Femur (tissue), 1 donor: Measurements from ENCODE around the gene LIPG.
"Not testable (repeated sequence)": the region's sequence is repeated elsewhere in the genome, so short reads cannot be mapped to it uniquely, and the experiment has no call there.

Experiments used
- DNase-seq: peaks from one replicate; pipeline ENCODE4 v3.0.0-alpha.2; 2017

Gene LIPG

DNA sequence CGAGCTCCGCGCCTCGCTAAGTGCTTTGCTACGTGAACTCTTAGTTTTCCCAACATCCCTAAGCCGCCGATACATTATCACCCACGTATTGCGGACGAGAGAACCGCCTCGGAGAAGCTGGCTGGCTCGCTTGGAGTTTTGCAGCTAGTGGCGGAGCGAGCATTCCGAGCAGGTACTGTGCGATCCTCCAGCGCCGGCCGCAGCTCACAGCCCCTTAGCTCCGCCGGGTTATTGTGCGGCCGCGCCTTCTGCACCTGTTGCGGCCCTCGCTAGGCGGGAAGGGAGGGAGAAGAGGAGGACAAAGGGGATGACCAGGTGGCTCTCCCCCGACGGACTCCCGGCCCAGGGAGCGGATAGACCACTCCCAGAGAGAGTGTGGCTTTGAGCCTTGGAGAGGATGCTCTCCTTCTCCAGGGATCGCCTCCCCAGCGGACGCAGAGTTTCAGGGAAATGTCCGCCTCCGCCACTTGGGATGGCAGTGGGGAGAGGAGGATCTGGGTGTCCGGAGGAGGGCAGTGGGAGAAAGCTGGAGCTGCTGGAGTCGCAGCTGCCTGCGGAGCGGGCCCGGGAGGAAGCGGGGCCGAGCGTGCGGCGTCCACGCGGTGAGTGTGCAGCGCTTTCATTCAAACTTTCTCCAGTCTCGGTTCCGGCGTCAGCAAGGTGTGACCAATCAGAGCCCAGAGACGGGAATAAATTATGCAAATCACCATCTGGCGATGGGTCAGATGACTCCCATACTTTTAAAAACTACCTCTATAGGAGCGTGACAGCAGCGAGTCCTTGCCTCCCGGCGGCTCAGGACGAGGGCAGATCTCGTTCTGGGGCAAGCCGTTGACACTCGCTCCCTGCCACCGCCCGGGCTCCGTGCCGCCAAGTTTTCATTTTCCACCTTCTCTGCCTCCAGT, at the start of gene LIPG:
Gene LIPG (plus strand): TSS at position 769 of the 905 bp plus-strand sequence. CDS start 252 bp downstream, outside the sequence.
- DNase-seq: peak; percentile 58

DNA sequence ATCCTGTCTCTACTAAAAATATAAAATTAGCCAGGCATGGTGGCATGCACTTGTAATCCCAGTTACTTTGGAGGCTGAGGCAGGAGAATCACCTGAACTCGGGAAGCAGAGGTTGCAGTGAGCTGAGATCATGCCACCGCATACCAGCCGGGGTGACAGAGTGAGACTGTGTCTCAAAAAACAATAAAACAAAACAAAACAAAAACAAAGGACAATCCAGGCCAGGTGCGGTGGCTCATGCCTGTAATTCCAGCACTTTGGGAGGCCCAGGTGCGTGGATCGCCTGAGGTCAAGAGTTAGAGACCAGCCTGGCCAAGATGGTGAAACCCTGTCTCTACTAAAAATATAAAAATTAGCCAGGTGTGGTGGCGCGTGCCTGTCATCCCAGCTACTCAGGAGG, 49.0 kb upstream of the LIPG start:
- not testable (repeated sequence) for DNase-seq

DNA sequence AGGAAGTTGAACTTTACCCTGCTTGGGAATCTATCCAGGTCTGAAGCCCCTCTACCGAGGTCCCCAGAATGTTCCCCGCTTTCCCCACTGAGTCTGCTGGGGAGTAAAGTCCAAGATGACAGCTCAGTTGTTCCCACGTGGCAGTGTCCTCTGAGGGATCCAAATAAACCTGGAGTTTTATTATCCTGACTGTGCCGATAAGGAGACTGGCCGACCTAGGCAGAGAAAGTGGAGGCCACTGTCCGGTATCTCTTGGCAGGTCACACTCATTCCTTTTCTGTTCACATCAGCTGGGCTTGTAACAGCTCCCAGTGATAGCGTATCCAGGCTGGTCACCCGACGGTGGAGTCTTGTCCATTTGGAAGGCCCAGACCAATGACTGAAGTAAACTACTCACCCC, 47.3 kb upstream of the LIPG start:
- no peak for DNase-seq

DNA sequence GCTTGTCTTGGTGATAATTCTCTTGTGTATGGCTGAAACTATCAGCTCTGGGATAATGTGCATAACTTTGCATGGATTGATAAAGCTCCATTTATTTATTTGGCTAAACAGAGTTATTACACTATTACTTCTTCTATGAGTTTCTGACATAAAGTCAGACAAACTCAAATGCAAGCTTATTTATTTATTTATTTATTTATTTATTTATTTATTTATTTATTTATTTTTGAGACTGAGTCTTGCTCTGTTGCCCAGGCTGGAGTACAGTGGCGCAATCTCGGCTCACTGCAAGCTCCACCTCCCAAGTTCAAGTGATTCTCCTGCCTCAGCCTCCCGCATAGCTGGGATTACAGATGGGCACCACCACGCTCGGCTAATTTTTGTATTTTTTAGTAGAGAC, 46.9 kb upstream of the LIPG start:
- DNase-seq: not testable (repeated sequence)

DNA sequence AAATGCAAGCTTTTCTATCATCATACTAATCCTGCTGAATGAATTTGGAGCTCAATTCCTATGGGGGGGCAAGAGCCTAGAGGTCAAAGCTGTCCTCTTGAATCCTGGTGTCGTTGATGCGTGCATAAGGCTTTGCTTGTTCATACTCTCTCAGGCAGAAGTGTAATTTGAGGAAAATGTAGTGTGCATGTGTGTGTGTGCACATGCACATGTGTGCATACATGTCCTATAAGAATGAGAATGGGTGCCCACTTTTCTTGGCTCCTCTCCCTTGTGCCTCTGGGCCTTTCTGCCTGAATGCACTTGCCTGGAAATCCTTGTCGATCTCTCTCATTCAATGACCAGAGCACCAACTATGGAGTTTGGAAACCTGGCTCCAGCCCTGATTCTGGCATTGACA, 46.3 kb upstream of the LIPG start:
- DNase-seq: no peak

DNA sequence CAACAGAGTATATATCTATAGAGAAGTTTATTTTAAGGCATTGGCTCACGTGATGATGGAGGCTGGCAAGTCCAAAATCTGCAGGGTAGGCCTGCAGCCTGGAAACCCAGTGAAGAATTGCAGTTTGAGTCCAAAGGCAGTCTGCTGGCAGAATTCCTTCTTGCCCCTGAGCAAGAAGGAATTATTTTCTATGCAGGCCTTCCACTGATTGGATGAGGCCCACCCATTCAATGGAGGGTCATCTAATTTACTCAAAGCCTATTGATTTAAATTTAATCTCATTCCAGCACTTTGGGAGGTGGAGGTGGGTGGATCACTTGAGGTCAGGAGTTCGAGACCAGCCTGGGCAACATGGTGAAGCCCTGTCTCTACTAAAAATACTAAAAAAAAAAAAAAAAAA, 44.4 kb upstream of the LIPG start:
- no peak for DNase-seq

DNA sequence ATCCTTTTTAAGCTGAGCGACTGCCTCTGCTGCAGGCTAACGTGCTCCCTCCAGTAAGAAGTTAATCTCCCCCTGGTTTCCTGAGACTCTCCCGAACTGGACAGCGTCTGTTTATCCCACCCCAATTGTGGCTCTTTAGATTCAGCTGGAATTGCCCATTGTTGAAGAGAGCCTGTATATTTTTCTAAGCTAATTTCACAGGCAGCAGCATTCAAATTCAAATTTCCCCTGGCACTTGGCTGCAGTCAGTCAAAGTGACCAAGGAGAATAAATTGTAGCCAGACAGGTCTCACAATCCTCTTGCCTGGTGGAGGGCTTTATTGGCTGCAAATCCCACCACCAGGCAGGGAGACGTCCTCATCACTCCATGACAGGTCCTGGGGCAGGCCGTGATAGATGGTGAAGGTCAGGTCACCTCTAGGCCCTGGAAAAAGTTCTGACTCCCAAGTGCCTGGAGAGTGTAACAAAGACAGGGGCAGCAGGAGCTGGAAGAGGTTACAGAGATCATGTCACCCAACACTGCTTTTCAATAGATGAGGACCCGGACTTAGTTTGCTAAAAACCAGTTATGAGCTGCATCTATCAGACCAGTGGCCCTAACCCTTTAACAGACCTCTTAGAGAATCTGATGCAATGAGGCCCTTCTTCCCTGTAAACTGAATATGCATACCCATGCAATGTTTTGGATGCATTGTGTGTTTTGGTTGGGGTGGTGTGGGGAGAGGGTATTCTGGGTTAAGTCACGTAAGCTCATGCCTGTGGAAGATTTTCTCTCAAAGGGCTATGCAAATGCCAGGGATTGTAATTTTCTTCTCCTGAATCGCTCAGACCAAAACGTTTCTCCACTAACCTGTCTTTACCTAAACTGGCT, 42.5 kb upstream of the LIPG start:
- DNase-seq: no peak

DNA sequence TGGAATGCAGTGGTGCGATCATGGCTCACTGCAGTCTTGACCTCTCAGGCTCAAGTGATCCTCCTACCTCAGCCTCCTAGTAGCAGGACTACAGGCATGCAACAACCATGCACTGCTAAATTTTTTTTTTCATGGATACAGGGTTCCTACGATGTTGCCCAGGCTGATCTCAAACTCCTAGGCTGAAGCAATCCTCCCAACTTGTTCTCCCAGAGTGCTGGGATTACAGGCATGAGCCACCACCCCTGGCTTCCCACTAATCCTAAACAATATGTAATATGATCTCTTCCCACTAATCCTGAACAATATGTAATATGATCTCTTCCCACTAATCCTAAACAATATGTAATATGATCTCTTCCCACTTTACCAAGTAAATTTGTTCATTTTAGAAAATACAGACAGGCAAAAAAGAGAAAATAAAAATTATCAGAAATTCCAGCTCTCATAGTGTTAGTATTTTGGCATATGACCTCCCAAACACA, 41.2 kb upstream of the LIPG start:
- no peak for DNase-seq

DNA sequence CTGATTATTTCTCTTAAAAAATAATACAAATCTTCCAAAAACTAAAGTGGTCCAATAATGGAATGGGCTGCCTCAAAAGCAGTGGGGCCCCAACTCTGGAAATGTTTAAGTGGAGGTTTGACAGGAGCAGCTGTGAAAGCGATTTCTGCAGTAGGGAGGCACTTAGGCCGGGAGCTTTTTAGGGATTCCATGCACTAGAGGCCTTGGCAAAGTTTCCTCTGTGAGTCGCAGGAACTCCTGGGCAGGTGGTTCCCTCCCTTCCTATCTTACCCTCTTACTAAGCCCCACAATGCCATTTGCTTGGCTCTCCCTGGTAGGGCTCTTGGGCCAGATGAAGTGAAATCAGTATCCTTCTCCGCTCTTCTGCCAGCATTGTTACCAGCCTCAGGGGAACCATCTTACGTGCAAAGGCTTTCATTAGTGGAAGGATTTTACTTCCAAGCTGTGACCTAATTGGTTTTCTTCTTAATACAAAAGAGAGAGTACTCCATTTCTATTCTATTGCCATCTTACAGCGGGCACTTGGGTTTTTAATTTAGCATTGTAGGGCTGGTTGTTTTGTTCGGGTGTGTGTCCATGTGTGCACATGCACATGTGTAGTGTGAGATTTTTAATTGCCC, 40.5 kb upstream of the LIPG start:
- no peak for DNase-seq

DNA sequence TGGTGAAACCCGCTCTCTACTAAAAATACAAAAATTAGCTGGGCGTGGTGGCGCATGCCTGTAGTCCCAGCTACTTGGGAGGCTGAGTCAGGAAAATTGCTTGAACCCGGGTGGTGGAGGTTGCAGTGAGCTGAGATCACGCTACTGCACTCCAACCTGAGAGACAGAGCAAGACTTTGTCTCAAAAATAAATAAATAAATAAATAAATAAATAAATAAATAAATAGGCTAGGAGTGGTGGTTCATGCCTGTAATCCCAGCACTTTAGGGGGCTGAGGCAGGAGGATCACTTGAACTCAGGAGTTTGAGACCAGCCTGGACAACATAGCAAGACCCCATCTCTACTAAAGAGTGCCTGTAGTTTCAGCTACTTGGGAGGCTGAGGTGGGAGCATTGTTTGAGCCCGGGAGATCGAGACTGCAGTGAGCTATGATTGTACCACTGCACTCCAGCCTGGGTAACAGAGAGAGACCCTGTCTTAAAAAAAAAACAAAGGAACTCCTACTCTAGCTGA, 38.2 kb upstream of the LIPG start:
- DNase-seq: not testable (repeated sequence)

DNA sequence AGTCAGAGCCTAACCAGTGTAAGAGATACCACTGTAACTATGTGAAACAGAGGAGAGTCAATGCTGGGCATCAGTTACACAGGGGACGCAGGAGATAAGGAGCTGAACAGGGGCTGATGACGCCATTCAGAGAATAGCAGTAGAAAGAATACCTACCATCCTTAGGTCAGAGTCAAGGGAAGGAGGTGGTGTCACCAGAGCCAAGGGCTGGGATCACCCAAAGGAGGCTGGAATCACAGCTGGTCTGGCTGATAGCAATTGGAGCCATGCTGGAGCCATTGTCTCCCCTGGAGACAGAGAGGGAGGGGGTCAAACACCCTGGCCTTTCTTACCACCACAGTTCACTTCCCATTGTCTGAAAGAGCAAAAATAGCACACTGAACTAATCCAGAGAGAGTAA, 37.5 kb upstream of the LIPG start:
- DNase-seq: no peak

DNA sequence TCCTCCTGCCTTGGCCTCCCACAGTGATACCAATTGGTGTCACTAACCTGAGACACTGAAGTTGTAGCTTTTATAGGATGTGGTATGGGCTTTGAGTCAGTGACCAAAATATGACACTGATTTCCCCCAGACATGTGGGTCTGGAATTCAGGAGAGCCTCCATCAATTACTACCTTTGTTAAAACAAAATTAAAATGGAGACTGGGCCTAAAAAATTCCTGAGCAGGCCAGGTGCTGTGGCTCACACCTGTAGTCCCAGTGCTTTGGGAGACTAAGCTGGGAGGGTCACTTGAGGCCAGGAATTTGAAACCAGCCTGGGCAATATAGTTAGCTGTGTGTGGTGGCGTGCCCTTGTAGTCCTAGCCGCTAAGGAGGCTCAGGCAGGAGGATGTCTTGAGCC, 36.9 kb upstream of the LIPG start:
- no peak for DNase-seq

DNA sequence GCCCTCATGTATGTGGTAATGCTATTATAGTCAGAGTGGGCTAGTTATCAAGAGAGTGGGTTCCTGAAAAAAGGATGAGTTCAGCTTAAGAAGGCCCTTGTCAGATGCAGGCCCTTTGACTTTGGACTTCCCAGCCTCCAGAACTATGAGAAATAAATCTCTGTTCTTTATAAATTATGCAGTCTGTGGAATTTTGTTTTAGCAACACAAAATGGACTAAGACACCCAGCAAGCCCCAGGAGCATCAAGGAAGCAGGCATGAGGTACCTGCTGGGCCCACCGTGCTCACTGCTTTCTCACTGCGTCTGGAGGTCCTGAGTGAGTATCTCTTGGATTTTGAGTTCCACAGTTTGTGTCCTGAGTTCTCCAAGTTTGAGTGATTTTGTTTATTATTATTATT, 35.9 kb upstream of the LIPG start:
- DNase-seq: no peak

DNA sequence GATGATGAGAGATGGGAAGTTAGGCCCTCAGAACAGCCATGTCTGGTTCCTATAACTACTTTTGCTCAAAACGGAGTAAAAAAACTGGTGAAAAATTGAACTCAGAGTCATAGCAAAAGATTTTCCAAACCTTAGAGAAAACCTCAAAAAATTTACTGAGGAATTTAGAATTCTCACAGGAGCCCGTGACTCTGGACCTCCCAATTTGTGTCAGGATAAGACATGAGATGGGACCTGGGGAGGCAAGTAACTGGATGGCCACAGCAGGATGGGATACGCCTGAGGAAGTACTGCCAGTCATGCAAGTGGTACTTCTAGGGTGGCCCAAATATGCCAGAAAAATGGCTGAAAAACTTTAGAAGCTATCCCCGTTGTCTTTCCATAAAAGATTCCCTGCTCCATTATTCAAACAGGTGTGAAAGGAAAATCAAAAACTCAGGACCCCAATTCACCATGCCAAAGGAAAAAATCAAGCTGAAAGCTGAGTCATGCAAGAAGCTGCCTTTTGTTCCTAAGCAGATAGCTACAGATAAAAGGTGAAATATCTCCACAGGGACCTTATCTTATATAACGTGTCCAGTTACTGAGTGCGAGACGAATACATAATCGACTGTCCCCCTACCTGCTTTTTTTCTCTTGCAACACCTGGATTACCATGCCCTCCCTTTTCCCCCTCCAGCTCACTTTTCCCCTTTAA, 34.1 kb upstream of the LIPG start:
- no peak for DNase-seq

DNA sequence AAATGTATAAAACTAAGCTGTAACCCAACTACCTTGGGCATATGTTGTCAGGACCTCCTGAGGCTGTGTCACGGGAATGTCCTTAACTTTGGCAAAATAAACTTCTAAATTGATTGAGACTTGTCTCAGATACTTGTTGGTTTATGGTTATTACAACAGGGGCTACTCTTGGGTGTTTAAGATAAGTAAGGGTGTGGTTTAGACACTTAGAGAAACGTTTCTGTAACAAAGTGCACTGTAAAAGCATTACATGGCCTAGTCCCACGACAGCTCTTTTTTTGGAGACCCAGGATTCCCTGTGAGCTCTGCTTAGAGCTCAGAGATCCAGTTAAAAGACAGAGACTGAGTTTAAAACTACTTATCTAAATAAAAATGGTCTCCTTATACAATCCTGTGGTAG, 32.3 kb upstream of the LIPG start:
- no peak for DNase-seq

DNA sequence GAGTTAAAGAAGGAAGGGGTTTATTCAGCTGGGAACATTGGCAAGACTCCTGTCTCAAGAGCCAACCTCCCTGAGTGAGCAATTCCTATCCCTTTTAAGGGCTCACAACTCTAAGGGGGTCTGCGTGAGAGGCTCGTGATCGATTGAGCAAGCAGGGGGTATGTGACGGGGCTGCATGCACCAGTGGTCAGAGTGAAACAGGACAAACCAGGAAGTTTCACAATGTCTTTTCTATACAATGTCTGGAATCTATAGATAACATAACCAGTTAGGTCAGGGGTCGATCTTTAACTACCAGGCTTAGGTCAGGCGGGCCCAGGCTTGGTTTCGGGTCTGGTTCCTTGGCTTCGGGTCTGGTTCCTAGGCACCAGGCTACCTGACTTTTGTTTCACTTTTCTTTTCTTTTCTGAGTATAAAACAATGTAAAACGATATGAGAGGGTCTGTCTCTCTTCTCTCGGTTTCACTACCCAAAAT, 30.1 kb upstream of the LIPG start:
- no peak for DNase-seq

DNA sequence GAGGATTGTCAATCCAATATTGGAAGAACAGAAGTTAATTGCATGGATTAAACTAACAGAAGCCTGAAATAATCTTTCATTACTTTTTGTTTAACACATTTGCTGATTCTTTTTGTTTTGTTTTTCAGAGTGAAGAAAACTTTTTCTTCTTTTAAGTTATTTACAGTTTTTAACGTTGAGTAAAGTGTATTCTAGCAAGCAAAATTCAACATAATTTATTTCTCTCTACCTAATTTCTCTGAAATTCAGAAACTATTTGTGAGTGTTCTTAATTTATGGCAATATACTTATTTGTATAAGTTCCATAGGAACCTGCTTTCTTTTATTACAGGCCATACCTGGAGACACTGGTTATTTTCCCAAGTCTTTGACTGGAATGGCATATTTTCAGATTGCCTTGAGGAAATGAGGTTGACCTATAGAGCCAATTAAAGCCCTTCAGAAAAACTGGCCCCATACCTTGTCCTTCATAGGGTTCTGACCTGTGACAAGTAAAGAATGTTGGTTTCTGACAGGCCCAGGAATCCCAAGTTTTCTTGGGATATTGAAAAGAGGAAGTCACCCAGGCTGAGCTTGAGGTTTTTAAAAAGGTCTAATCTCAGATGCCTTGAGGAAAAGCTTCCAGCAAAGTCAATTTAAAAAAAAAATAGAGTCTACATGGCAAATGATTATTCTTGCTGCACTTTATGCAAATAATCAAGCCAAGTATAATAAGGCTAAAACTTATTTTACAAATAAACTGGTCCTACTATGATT, 26.8 kb upstream of the LIPG start:
- no peak for DNase-seq

DNA sequence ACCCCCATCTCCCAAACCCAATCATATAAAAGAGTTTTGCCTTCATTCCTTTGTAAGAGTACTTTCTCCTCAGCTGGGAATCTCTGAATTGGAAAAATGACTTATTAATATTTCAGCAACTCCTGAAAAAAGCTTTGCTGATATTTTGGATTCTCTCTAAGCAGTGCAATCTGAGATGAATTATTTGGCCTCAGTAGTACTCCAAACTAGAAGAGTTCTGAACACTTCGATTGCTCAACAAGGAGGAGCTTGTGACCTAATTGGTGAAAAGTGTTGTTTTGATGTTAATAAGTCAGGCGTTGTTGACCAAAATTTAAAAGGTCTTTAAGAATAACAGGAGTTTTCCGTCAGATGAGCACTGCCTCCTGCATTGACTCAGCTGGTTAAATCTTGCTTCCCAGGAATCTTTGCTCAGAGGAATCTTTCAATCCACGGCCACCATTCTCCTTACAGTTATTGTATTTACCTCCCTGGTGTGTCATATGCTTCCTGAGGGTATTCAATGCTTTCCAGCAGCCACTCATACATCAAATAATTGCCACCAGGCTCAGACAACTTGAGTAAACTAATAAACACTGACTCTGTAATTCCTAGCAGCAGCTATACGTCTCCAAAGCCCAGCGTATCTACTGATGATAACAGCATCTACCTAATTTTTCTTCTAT, 24.5 kb upstream of the LIPG start:
- DNase-seq: no peak

DNA sequence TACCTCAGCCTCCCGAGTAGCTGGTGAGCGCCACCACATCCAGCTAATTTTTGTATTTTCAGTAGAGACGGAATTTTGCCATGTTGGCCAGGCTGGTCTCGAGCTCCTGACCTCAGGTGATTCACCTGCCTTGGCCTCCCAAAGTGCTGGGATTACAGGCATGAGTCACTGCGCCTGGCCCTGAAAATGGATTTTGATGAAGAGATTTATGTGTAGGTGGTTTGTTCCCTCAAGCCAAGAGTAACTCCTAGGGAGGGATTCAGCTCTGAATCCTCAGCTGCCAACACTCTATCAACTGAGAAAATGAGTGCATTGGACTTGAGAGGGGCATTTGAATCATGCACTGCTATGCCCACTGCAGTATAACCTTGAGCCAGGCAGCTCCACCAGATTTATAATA, 17.5 kb upstream of the LIPG start:
- DNase-seq: no peak

DNA sequence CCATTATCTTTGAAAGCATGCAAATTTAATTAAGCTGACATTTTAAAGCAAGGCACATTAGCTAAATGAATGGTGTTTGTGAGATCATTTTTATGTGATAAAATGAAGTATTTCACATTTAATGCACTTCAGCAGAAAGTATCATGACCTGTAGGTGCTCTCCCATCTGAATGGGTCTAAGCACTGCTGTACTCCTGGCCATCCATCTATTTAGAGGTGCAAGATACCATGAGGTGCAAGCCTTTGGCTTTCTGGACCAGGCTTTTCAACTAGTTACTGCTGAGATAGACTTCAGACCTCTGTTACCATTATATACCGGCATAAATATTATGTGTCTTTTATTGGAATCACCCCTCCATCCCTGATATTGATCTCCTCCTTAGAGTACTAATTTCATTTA, 15.6 kb upstream of the LIPG start:
- DNase-seq: no peak

DNA sequence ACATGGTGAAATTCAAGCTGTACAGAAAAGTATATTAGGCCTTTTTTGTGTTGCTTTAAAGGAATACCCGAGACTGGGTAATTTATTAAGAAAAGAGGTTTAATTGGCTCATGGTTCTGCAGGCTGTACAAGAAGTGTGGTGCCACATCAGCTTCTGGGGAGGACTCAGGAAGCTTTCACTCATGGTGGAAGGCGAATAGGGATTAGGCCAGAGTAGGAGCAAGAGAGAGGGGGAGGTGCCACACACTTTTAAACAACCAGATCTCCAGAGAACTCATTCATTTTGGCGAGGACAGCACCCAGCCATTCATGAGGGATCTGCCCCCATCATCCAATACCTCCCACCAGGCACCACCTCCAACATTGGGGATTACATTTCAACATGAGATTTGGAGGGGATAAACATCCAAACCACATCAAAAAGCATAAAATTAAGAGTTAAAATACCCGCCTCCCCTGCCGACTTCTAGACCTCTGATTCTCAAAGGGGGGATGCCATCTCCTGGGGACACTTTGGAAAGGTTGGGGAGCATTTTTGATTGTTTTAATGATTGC, 15.1 kb upstream of the LIPG start:
- DNase-seq: no peak
